Measurements from ENCODE around the gene CYP3A5. TPM values are rescaled to one million over a fixed set of nuclear protein-coding genes. Genes with fewer than 3 reads are reported as not detected.

The CYP3A5 gene
- total and polyA plus RNA-seq, 2 of the 13 experiments (the other 11 are each of a cell fraction or from before 2014, with no cell fraction given), result 5.7 to 9.3 TPM

DNA sequence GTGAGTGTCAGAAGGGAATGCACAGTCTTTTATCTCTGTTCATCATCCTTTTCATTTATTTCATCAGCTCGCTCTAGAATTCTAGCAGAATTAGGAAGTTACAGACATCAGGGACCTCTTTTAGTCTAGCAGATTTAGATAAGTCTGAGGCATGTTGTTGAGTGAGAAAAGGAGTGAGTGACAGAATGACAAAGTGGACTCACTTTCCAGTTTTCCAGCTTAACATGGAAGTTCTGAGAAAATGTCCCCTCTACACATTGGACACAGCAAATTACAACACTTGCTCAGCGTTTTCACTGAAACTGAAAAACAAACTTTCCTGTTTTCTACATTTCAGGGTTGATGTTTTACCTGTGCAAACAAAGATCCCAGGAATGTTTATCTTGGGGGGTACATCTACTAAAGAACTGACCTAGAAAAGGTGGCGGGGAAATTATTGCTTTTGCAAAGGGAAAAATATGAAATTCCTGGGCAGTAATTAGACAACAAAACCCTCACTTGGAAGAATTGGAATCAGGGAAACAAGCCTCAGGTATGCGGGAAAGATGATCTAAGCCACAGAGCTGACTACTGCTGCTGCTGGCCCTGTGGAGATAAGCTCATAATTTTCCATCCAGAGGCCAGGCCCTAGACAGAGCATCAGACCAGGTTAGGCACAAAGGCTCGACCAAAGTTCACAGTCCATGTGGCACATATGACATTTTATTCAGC lies 14.6 kb upstream of the CYP3A5 start (continued):
- TF ChIP-seq, protein P1, sequence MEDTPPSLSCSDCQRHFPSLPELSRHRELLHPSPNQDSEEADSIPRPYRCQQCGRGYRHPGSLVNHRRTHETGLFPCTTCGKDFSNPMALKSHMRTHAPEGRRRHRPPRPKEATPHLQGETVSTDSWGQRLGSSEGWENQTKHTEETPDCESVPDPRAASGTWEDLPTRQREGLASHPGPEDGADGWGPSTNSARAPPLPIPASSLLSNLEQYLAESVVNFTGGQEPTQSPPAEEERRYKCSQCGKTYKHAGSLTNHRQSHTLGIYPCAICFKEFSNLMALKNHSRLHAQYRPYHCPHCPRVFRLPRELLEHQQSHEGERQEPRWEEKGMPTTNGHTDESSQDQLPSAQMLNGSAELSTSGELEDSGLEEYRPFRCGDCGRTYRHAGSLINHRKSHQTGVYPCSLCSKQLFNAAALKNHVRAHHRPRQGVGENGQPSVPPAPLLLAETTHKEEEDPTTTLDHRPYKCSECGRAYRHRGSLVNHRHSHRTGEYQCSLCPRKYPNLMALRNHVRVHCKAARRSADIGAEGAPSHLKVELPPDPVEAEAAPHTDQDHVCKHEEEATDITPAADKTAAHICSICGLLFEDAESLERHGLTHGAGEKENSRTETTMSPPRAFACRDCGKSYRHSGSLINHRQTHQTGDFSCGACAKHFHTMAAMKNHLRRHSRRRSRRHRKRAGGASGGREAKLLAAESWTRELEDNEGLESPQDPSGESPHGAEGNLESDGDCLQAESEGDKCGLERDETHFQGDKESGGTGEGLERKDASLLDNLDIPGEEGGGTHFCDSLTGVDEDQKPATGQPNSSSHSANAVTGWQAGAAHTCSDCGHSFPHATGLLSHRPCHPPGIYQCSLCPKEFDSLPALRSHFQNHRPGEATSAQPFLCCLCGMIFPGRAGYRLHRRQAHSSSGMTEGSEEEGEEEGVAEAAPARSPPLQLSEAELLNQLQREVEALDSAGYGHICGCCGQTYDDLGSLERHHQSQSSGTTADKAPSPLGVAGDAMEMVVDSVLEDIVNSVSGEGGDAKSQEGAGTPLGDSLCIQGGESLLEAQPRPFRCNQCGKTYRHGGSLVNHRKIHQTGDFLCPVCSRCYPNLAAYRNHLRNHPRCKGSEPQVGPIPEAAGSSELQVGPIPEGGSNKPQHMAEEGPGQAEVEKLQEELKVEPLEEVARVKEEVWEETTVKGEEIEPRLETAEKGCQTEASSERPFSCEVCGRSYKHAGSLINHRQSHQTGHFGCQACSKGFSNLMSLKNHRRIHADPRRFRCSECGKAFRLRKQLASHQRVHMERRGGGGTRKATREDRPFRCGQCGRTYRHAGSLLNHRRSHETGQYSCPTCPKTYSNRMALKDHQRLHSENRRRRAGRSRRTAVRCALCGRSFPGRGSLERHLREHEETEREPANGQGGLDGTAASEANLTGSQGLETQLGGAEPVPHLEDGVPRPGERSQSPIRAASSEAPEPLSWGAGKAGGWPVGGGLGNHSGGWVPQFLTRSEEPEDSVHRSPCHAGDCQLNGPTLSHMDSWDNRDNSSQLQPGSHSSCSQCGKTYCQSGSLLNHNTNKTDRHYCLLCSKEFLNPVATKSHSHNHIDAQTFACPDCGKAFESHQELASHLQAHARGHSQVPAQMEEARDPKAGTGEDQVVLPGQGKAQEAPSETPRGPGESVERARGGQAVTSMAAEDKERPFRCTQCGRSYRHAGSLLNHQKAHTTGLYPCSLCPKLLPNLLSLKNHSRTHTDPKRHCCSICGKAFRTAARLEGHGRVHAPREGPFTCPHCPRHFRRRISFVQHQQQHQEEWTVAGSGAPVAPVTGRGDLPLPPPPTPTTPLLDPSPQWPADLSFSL (CRISPR knock-in tag; IDR thresholded peaks at IDR 0.05), result no peak
- TF ChIP-seq, protein P2, sequence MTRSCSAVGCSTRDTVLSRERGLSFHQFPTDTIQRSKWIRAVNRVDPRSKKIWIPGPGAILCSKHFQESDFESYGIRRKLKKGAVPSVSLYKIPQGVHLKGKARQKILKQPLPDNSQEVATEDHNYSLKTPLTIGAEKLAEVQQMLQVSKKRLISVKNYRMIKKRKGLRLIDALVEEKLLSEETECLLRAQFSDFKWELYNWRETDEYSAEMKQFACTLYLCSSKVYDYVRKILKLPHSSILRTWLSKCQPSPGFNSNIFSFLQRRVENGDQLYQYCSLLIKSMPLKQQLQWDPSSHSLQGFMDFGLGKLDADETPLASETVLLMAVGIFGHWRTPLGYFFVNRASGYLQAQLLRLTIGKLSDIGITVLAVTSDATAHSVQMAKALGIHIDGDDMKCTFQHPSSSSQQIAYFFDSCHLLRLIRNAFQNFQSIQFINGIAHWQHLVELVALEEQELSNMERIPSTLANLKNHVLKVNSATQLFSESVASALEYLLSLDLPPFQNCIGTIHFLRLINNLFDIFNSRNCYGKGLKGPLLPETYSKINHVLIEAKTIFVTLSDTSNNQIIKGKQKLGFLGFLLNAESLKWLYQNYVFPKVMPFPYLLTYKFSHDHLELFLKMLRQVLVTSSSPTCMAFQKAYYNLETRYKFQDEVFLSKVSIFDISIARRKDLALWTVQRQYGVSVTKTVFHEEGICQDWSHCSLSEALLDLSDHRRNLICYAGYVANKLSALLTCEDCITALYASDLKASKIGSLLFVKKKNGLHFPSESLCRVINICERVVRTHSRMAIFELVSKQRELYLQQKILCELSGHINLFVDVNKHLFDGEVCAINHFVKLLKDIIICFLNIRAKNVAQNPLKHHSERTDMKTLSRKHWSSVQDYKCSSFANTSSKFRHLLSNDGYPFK (CRISPR knock-in tag; IDR thresholded peaks at IDR 0.05; ENCODE audit: borderline replicate concordance), result no peak
- TF ChIP-seq, protein P3, sequence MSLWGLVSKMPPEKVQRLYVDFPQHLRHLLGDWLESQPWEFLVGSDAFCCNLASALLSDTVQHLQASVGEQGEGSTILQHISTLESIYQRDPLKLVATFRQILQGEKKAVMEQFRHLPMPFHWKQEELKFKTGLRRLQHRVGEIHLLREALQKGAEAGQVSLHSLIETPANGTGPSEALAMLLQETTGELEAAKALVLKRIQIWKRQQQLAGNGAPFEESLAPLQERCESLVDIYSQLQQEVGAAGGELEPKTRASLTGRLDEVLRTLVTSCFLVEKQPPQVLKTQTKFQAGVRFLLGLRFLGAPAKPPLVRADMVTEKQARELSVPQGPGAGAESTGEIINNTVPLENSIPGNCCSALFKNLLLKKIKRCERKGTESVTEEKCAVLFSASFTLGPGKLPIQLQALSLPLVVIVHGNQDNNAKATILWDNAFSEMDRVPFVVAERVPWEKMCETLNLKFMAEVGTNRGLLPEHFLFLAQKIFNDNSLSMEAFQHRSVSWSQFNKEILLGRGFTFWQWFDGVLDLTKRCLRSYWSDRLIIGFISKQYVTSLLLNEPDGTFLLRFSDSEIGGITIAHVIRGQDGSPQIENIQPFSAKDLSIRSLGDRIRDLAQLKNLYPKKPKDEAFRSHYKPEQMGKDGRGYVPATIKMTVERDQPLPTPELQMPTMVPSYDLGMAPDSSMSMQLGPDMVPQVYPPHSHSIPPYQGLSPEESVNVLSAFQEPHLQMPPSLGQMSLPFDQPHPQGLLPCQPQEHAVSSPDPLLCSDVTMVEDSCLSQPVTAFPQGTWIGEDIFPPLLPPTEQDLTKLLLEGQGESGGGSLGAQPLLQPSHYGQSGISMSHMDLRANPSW (CRISPR knock-in tag; IDR thresholded peaks at IDR 0.05; ENCODE audit: borderline replicate concordance), result no peak
- TF ChIP-seq PCBP2 (optimal IDR thresholded peaks at IDR 0.05; ENCODE audit: low read depth, low read length, poor library complexity, severe bottlenecking) (no peak), NCOA1 (CRISPR knock-in tag; IDR thresholded peaks at IDR 0.05) (no peak), ZNF253 (CRISPR knock-in tag; IDR thresholded peaks at IDR 0.05; ENCODE audit: borderline replicate concordance) (no peak), PLRG1 (conservative IDR thresholded peaks at IDR 0.05) (no peak), HES4 (CRISPR knock-in tag; IDR thresholded peaks at IDR 0.05; ENCODE audit: borderline replicate concordance) (no peak), DNMT3B (CRISPR knock-in tag; conservative IDR thresholded peaks at IDR 0.05) (no peak), SP5 (CRISPR knock-in tag; IDR thresholded peaks at IDR 0.05; ENCODE audit: borderline replicate concordance, low read depth) (0 out of 2 replicates have a peak, but pooled peaks have one; percentile 43), RORA (CRISPR knock-in tag; IDR thresholded peaks at IDR 0.05) (peak; percentile 61; the same call in 1 of the 2 replicates), ZNF17 (CRISPR knock-in tag; IDR thresholded peaks at IDR 0.05) (no peak), ZNF232 (CRISPR knock-in tag; IDR thresholded peaks at IDR 0.05; ENCODE audit: borderline replicate concordance) (no peak), PHF20 (CRISPR knock-in tag; IDR thresholded peaks at IDR 0.05) (no peak)
- TF ChIP-seq, protein P4, sequence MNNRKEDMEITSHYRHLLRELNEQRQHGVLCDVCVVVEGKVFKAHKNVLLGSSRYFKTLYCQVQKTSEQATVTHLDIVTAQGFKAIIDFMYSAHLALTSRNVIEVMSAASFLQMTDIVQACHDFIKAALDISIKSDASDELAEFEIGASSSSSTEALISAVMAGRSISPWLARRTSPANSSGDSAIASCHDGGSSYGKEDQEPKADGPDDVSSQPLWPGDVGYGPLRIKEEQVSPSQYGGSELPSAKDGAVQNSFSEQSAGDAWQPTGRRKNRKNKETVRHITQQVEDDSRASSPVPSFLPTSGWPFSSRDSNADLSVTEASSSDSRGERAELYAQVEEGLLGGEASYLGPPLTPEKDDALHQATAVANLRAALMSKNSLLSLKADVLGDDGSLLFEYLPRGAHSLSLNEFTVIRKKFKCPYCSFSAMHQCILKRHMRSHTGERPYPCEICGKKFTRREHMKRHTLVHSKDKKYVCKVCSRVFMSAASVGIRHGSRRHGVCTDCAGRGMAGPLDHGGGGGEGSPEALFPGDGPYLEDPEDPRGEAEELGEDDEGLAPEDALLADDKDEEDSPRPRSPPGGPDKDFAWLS (CRISPR knock-in tag; IDR thresholded peaks at IDR 0.05; ENCODE audit: borderline replicate concordance), result no peak

All from HepG2 (cell line).